T-cell (primary cell): ENCODE results near the gene ZNF222. TPM values are rescaled to one million over a fixed set of nuclear protein-coding genes. Genes with fewer than 3 reads are reported as not detected.
A peak's percentile ranks its signal among the peaks of the same experiment; 100 is the strongest.

Experiments
- ATAC-seq, 4 experiments: fragments of 200-7000 bp in 3 of 4; fragments of 150-1000 bp in 1 of 4; cut with Tn5 transposase; replicated peaks in 1 of 4; 1 replicate in 3 of 4; 2 replicates in 1 of 4; pipeline ENCODE4 v1.10.0; 2021; ENCODE audit warnings: moderate library complexity in 3 of 4, mild to moderate bottlenecking in 2 of 4, moderate number of reproducible peaks in 1 of 4
- CTCF ChIA-PET, 2 donors: fragments of 300-600 bp; sonication (Branson Sonifier 250); formaldehyde crosslinking; loops; one replicate each; lab custom pipeline; 2022; ENCODE audit warnings: antibody characterized with exemption in 2 of 2; lab: Charles Lee
- POLR2A ChIA-PET, 2 donors: fragments of 300-600 bp; sonication (Branson Sonifier 250); formaldehyde crosslinking; loops; one replicate each; lab custom pipeline; 2022; ENCODE audit warnings: antibody characterized with exemption in 2 of 2; lab: Charles Lee
- DNase-seq, 35 experiments: peaks; one replicate each; pipeline versions ENCODE4 v3.0.0 to v3.0.0-alpha.2; 2013 to 2023
- H3K27ac ChIP-seq: one replicate; pipeline ENCODE4 v1.5.1; 2013; ENCODE audit warnings: low read length
- H3K27me3 ChIP-seq, 2 experiments: replicated peaks in 1 of 2; 1 replicate in 1 of 2; 2 replicates in 1 of 2; pipeline versions ENCODE4 v1.6.1 to v1.7.0; 2013; ENCODE audit warnings: low read length in 1 of 2, mixed read lengths in 1 of 2; ENCODE audit not compliant: control insufficient read depth in 2 of 2, insufficient read depth in 2 of 2; ENCODE audit errors: extremely low read depth in 1 of 2
- H3K36me3 ChIP-seq, 2 donors: 1 replicate in 1 of 2; 2 replicates in 1 of 2; pipeline versions ENCODE4 v1.6.1 to v1.7.0; 2013; ENCODE audit warnings: low read length in 1 of 2; ENCODE audit not compliant: control insufficient read depth in 2 of 2, insufficient read depth in 1 of 2; ENCODE audit errors: extremely low read depth in 1 of 2
- H3K4me1 ChIP-seq, 2 experiments: 1 replicate in 1 of 2; 2 replicates in 1 of 2; pipeline versions ENCODE4 v1.6.1 to v1.7.0; 2013; ENCODE audit warnings: low read length in 2 of 2, mixed read lengths in 1 of 2; ENCODE audit not compliant: insufficient read depth in 2 of 2, control insufficient read depth in 1 of 2; ENCODE audit errors: extremely low read depth in 1 of 2
- H3K4me3 ChIP-seq, 2 donors: 1 replicate in 1 of 2; 2 replicates in 1 of 2; pipeline versions ENCODE4 v1.5.1 to v1.7.0; 2013; ENCODE audit warnings: mild to moderate bottlenecking in 2 of 2, low read length in 1 of 2, moderate library complexity in 1 of 2; ENCODE audit not compliant: control insufficient read depth in 1 of 2; ENCODE audit errors: extremely low read depth in 1 of 2
- H3K9me3 ChIP-seq: 2 replicates; pipeline ENCODE4 v1.7.0; 2013
- H3K27ac Mint-ChIP-seq, 2 donors: one replicate each; pipeline ENCODE4 v1.8.0; 2020 to 2021; ENCODE audit warnings: mild to moderate bottlenecking in 2 of 2, mixed read lengths in 2 of 2
- H3K27me3 Mint-ChIP-seq, 2 donors: one replicate each; pipeline ENCODE4 v1.8.0; 2021 to 2022; ENCODE audit warnings: mixed read lengths in 2 of 2
- H3K36me3 Mint-ChIP-seq: one replicate; pipeline ENCODE4 v1.8.0; 2021; ENCODE audit warnings: mixed read lengths
- H3K4me1 Mint-ChIP-seq, 3 donors: one replicate each; pipeline ENCODE4 v1.8.0; 2020 to 2022; ENCODE audit warnings: mixed read lengths in 3 of 3, mild to moderate bottlenecking in 1 of 3
- H3K4me3 Mint-ChIP-seq, 3 donors: one replicate each; pipeline ENCODE4 v1.8.0; 2020 to 2022; ENCODE audit warnings: mild to moderate bottlenecking in 3 of 3, mixed read lengths in 3 of 3, moderate library complexity in 3 of 3
- H3K9me3 Mint-ChIP-seq, 3 donors: one replicate each; pipeline ENCODE4 v1.8.0; 2020 to 2022; ENCODE audit warnings: mixed read lengths in 3 of 3
- WGBS: methylation state at CpG from one replicate; pipeline ENCODE4 v1.1.5; 2013; ENCODE audit warnings: missing lambda C conversion rate; ENCODE audit not compliant: insufficient coverage; 5-methylcytosine and 5-hydroxymethylcytosine counted together
- total RNA-seq, 35 experiments: library from RNA in 6 of 35; stranded (reverse) in 6 of 35; fragments of 120-200 nt in 1 of 35; gene quantifications; one replicate each; pipeline versions ENCODE4 v1.2.1 to v1.2.4 and lab custom pipeline; 2013 to 2026

The ZNF222 gene
- total RNA-seq, 5 donors from 2014 or later (not counting 1 experiment from before 2014, with no cell fraction given) = 3.6 to 7.4 (median 5.0) TPM

GRCh38 chr19:44069415-44069814, 44.2 kb downstream of the ZNF222 start:
- H3K4me1 Mint-ChIP-seq = peaks cover 21 to 25% (median 24%) of the 10 kb centered on the region in 3 donors
- CTCF ChIA-PET = no interaction called here
- no CpG with 5 or more reads among the region's 1 CpG for WGBS

DNA sequence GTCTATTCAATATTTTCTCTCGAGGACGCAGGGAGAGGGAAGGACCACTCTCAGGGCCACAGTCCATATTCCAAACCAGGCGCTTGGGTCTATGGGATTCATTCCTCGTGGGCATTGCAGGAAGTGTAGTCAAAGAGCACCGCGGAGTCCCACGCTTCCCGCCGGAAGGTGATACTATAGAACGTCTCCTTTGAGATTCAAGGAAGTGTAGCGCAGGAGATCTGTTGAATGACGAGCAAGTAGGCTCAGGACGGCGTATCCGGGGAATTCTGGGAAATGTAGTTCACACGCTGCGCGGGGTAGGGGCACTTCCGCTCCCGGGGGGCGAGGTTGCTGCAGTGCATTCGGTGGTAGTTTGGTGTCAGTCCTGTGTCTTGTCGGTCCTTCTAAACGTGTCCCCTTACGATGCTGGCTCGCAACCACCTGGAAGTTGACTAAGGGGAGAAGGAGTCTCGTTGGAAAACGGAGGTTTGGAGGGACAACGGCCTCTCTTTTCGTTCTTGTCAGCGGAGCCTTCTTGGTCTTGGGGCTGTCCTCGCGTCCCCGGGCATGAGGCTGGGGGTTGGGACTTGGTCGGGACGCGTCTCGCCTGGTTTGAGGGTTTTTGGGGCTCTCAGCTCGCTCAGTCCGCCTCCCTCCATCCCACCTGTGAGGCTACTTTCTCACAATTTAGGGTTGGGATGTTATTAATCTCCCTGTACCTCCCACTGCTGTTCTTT, 46.8 kb downstream of the ZNF222 start, which contains the start of gene ZNF284:
Gene ZNF284 (plus strand): TSS at position 336 of the 719 bp plus-strand sequence. CDS start 4,231 bp downstream, outside the sequence.
- H3K27me3 ChIP-seq = no peaks in the 10 kb centered on the region
- ATAC-seq = peak; percentile 98 to 100 (median 100)
- WGBS = 1% methylated on average over 24 of the region's 40 CpGs
- peak; percentile 63 to 91 (median 77) for DNase-seq
- peaks cover 5 to 21% of the 10 kb centered on the region in 2 experiments for H3K4me1 ChIP-seq
- Mint-ChIP-seq H3K9me3 (peaks cover 21 to 32% (median 24%) of the 10 kb centered on the region in 3 donors), H3K4me3 (peak within 1 kb of the TSS; percentile 91 to 96 (median 93)), H3K27me3 (no peaks in the 10 kb centered on the region), H3K4me1 (peaks cover 25 to 32% (median 26%) of the 10 kb centered on the region in 3 donors), H3K36me3 (peaks cover 20% of the 10 kb centered on the region), H3K27ac (peak within 1 kb of the TSS; percentile 71 to 87)
- no peaks in the 10 kb centered on the region for H3K36me3 ChIP-seq
- H3K9me3 ChIP-seq = peaks cover 3% of the 10 kb centered on the region
- POLR2A ChIA-PET = no interaction called here
- H3K27ac ChIP-seq = peak within 1 kb of the TSS; percentile 43
- peak within 1 kb of the TSS; percentile 67 to 94 for H3K4me3 ChIP-seq
- CTCF ChIA-PET = interaction anchor here in 1 of 2 donors (0.7 kb wide), 1 partner anchor 68 kb away, joined by 4 read pairs; no protein-coding TSS in a partner anchor

More at GRCh38 chr19:44069415-44069814, 44.2 kb downstream of the ZNF222 start:
- peaks cover 5 to 21% of the 10 kb centered on the region in 2 experiments for H3K4me1 ChIP-seq
- no peak overlapping the region for H3K4me3 Mint-ChIP-seq
- peaks cover 23% of the 10 kb centered on the region for H3K36me3 Mint-ChIP-seq
- peaks cover 12% of the 10 kb centered on the region for H3K9me3 ChIP-seq
- no peak overlapping the region for H3K4me3 ChIP-seq
- peaks cover 0 to 5% of the 10 kb centered on the region in 2 donors for H3K36me3 ChIP-seq
- ATAC-seq = no peak
- no peaks in the 10 kb centered on the region for H3K27me3 Mint-ChIP-seq
- peaks cover 33 to 52% (median 40%) of the 10 kb centered on the region in 3 donors for H3K9me3 Mint-ChIP-seq
- H3K27ac Mint-ChIP-seq = no peak overlapping the region
- H3K27ac ChIP-seq = no peak overlapping the region
- no peak for DNase-seq
- POLR2A ChIA-PET = no interaction called here
- no peaks in the 10 kb centered on the region for H3K27me3 ChIP-seq

GRCh38 chr19:44072543-44073401, 47.6 kb downstream of the ZNF222 start:
- Mint-ChIP-seq H3K27ac (peak overlapping the region in 1 of 2 donors; percentile 87), H3K9me3 (peaks cover 18 to 26% (median 20%) of the 10 kb centered on the region in 3 donors), H3K4me3 (peak overlapping the region; percentile 91 to 96 (median 93)), H3K27me3 (no peaks in the 10 kb centered on the region), H3K4me1 (peaks cover 25 to 32% (median 26%) of the 10 kb centered on the region in 3 donors), H3K36me3 (peaks cover 22% of the 10 kb centered on the region)
- no peaks in the 10 kb centered on the region for H3K27me3 ChIP-seq
- H3K27ac ChIP-seq = no peak overlapping the region
- ChIA-PET CTCF (no interaction called here), POLR2A (no interaction called here)
- no peak for ATAC-seq
- 20% methylated on average over 13 of the region's 18 CpGs for WGBS
- H3K4me3 ChIP-seq = peak overlapping the region; percentile 67 to 94
- H3K36me3 ChIP-seq = peaks cover 0 to 8% of the 10 kb centered on the region in 2 donors
- H3K4me1 ChIP-seq = peaks cover 5 to 21% of the 10 kb centered on the region in 2 experiments
- peak in 1 of 35 experiments; percentile 5 for DNase-seq
- peaks cover 2% of the 10 kb centered on the region for H3K9me3 ChIP-seq

DNA sequence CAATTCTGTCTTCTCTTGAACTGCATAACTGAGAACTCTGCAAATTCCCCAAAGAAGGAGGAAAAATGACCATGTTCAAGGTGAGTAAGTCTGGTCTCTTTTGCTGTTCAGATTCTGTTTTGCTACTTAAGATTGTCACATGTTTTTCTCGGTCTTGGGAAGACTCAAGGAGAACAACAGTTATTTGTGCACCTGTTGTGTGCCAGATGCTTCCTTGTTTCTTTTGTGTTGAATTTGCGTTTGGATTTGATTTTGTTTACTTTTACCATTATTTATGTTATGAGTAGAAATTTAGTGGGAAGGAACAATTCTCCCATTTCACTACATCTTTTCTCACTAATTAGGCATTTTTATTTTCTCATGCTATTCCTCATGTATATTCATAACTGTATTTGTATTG, 51.1 kb downstream of the ZNF222 start:
- DNase-seq (no peak), ATAC-seq (no peak)
- no peaks in the 10 kb centered on the region for H3K27me3 ChIP-seq
- peaks cover 3 to 16% of the 10 kb centered on the region in 2 donors for H3K36me3 ChIP-seq
- ChIA-PET CTCF (no interaction called here), POLR2A (no interaction called here)
- no peaks in the 10 kb centered on the region for H3K9me3 ChIP-seq
- H3K9me3 Mint-ChIP-seq = peaks cover 3 to 10% (median 5%) of the 10 kb centered on the region in 3 donors
- peaks cover 21 to 27% (median 24%) of the 10 kb centered on the region in 3 donors for H3K4me1 Mint-ChIP-seq
- WGBS = no CpG with 5 or more reads among the region's 2 CpGs
- no peak overlapping the region for H3K4me3 Mint-ChIP-seq
- no peaks in the 10 kb centered on the region for H3K27me3 Mint-ChIP-seq
- H3K27ac ChIP-seq = no peak overlapping the region
- H3K36me3 Mint-ChIP-seq = peaks cover 38% of the 10 kb centered on the region
- no peak overlapping the region for H3K4me3 ChIP-seq
- H3K4me1 ChIP-seq = peaks cover 5 to 18% of the 10 kb centered on the region in 2 experiments
- H3K27ac Mint-ChIP-seq = no peak overlapping the region

Other genes with a start within 250 kb of the ZNF222 start
- 10 to 100 TPM; 21.9 to 90.1 (median 37.6) TPM for gene KCNN4, start 244.4 kb upstream of the ZNF222 start, total RNA-seq
- gene LYPD5, start 222.9 kb upstream of the ZNF222 start, total RNA-seq = under 1 TPM in 4 of 5 donors, not detected in 1; 0.20 to 0.70 (median 0.58) TPM
- 10 to 100 TPM in 3 of 5 donors, 1 to 10 TPM in 2; 5.4 to 19.0 (median 12.7) TPM for gene ZNF283, start 198.1 kb upstream of the ZNF222 start, total RNA-seq
- 1 to 10 TPM; 1.1 to 3.0 (median 2.4) TPM for gene ZNF404, start 141.4 kb upstream of the ZNF222 start, total RNA-seq
- gene ZNF45, start 90.1 kb upstream of the ZNF222 start, total RNA-seq = 10 to 100 TPM; 12.7 to 22.2 (median 19.2) TPM
- 1 to 10 TPM in 4 of 5 donors, under 1 TPM in 1; 0.77 to 3.0 (median 1.6) TPM for gene ZNF221, start 74.2 kb upstream of the ZNF222 start, total RNA-seq
- 10 to 100 TPM in 3 of 5 donors, 1 to 10 TPM in 2; 4.6 to 12.4 (median 11.3) TPM for gene ZNF155, start 41.2 kb upstream of the ZNF222 start, total RNA-seq
- 1 to 10 TPM; 2.7 to 9.5 (median 8.1) TPM for gene ZNF230, start 22.4 kb upstream of the ZNF222 start, total RNA-seq
- 1 to 10 TPM; 2.5 to 6.8 (median 5.9) TPM for gene ZNF223, start 26.7 kb downstream of the ZNF222 start, total RNA-seq
- 1 to 10 TPM; 2.6 to 5.9 (median 4.9) TPM for gene ZNF284, start 46.8 kb downstream of the ZNF222 start, total RNA-seq
- 10 to 100 TPM; 42.2 to 72.3 (median 71.2) TPM for gene ZNF224, start 69.0 kb downstream of the ZNF222 start, total RNA-seq
- gene ZNF225, start 88.0 kb downstream of the ZNF222 start, total RNA-seq = 10 to 100 TPM in 1 of 5 donors, 1 to 10 TPM in 4; 1.6 to 10.6 (median 9.8) TPM
- gene ZNF234, start 116.2 kb downstream of the ZNF222 start, total RNA-seq = 10 to 100 TPM in 3 of 5 donors, 1 to 10 TPM in 2; 3.3 to 21.5 (median 18.6) TPM
- gene ZNF226, start 139.7 kb downstream of the ZNF222 start, total RNA-seq = 10 to 100 TPM; 12.3 to 42.0 (median 38.0) TPM
- gene ZNF227, start 187.2 kb downstream of the ZNF222 start, total RNA-seq = 10 to 100 TPM; 17.6 to 45.5 (median 43.9) TPM
- gene ZNF233, start 234.5 kb downstream of the ZNF222 start, total RNA-seq = 1 to 10 TPM in 1 of 5 donors, under 1 TPM in 4; 0.16 to 1.2 (median 0.25) TPM